ENCODE results near the gene PLCD3. TPM values are rescaled to one million over a fixed set of nuclear protein-coding genes. Genes with fewer than 3 reads are reported as not detected.
"Not testable (repeated sequence)": the region's sequence is repeated elsewhere in the genome, so short reads cannot be mapped to it uniquely, and the experiment has no call there.

PLCD3 gene
- total RNA-seq, 6 donors from 2014 or later = 24.2 to 65.6 (median 50.6) TPM

DNA sequence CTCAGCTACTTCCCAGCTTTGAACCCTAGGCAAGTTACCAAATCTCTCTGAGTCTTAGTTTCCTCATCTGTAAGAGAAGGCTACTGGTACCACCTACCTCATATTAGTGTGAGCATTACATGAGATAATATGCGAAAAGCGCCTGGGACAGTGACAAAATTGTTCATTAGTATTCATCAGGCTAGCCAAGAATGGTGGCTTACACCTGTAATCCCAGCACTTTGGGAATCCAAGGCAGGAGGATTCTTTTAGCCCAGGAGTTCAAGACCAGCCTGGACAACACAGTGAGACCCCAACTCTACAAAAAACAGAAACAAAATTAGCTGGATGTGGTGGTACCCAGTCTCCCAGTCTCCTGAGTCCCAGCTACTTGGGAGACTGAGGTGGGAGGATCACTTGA is 3.3 kb downstream of the PLCD3 start:
- H3K27ac ChIP-seq = peak overlapping the region in 3 of 4 donors; percentile 70 to 88 (median 83)

DNA sequence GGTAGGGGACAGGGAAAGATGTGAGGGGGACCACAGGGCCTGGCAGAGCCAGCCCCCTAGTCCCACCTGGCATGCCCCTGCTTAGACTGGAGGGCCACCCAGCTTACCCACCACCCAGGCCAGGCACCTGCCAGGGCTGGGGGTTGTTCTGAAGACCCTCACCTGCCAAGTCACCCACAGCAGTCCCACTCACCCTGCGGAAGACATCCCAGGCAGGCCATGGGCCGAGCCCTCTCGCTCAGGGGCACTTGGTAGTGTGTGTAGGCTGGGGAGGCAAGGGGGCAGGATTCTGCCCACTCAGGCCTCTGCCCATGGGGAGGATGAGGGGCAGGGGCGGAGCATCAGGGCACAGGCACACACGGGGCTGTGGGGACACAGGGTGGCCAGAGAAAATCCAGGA is 4.0 kb downstream of the PLCD3 start:
- DNase-seq (no peak), ATAC-seq (ENCODE audit: low FRiP score in 2 of 2) (no peak)
- WGBS, 2 donors = 69 to 74% methylated on average over 2 to 4 of the region's 5 CpGs
- no peak overlapping the region for H3K4me3 ChIP-seq
- H3K36me3 ChIP-seq = no peaks in the 10 kb centered on the region
- peak overlapping the region; percentile 70 to 88 (median 78) for H3K27ac ChIP-seq
- TF ChIP-seq EP300 (IDR thresholded peaks at IDR 0.05) (no peak), POLR2AphosphoS5 (IDR thresholded peaks at IDR 0.05) (no peak), POLR2A (IDR thresholded peaks at IDR 0.05) (no peak)
- TF ChIP-seq, protein P1, sequence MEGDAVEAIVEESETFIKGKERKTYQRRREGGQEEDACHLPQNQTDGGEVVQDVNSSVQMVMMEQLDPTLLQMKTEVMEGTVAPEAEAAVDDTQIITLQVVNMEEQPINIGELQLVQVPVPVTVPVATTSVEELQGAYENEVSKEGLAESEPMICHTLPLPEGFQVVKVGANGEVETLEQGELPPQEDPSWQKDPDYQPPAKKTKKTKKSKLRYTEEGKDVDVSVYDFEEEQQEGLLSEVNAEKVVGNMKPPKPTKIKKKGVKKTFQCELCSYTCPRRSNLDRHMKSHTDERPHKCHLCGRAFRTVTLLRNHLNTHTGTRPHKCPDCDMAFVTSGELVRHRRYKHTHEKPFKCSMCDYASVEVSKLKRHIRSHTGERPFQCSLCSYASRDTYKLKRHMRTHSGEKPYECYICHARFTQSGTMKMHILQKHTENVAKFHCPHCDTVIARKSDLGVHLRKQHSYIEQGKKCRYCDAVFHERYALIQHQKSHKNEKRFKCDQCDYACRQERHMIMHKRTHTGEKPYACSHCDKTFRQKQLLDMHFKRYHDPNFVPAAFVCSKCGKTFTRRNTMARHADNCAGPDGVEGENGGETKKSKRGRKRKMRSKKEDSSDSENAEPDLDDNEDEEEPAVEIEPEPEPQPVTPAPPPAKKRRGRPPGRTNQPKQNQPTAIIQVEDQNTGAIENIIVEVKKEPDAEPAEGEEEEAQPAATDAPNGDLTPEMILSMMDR (IDR thresholded peaks at IDR 0.05) = no peak
- no peaks in the 10 kb centered on the region for H3K9me3 ChIP-seq
- peaks cover 53 to 72% (median 61%) of the 10 kb centered on the region in 4 donors for H3K4me1 ChIP-seq
- no peaks in the 10 kb centered on the region for H3K27me3 ChIP-seq

More for the DNA sequence above, 3.3 kb downstream of the PLCD3 start:
- no peaks in the 10 kb centered on the region for H3K27me3 ChIP-seq
- WGBS, 2 donors = 94 to 100% methylated on average over 2 of the region's 2 CpGs
- no peaks in the 10 kb centered on the region for H3K36me3 ChIP-seq
- H3K4me1 ChIP-seq = peaks cover 47 to 66% (median 55%) of the 10 kb centered on the region in 4 donors
- ATAC-seq (ENCODE audit: low FRiP score in 2 of 2) = no peak
- H3K4me3 ChIP-seq = no peak overlapping the region
- TF ChIP-seq POLR2A (IDR thresholded peaks at IDR 0.05) (no peak), EP300 (IDR thresholded peaks at IDR 0.05) (no peak), POLR2AphosphoS5 (IDR thresholded peaks at IDR 0.05) (no peak)
- TF ChIP-seq, protein P1 (IDR thresholded peaks at IDR 0.05) = no peak
- DNase-seq = no peak
- H3K9me3 ChIP-seq = no peaks in the 10 kb centered on the region

DNA sequence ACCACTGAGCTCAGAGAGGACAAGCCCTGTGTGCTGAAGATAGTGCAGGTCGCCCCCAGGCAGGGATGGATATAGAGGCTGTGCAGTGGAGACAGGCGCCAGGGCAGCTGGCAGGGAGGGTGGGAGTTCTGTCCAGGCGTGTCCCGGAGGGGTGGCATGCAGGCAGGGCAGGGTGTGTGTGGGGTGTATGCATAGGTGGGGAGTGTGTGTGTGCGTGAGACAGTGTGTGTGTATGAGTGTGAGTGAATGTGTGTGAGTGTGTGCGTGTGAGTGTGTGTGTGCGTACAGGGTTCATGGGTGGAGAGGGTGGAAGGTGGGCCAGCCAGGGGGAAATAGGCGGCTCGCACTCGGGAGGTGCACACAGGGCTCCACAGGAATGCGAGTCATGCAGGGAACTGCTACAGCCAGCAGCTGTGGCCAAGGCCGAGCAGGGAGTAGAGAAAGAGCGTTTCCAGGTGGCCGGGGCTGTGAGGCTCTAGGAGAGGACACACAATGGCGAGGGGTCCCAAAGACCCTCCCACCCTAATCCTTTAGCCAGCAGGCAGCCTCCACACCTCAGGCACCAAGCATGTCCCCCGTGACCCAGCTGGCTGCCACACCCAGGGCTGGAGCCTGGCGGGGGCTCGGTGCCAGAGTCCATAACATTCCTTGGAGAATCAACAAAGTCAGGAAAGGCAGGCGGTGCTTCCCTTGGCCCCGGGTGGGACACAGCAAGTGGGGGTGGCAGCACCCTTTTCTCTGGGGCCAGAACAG is 4.6 kb downstream of the PLCD3 start:
- Histone ChIP-seq H3K27me3 (no peaks in the 10 kb centered on the region), H3K4me1 (peaks cover 58 to 70% (median 62%) of the 10 kb centered on the region in 4 donors), H3K27ac (peak overlapping the region; percentile 70 to 88 (median 78)), H3K36me3 (no peaks in the 10 kb centered on the region), H3K4me3 (no peak overlapping the region), H3K9me3 (no peaks in the 10 kb centered on the region)
- ATAC-seq (ENCODE audit: low FRiP score in 2 of 2) (peak in 1 of 2 donors; percentile 51), DNase-seq (peak; percentile 60 to 82)
- peak in 1 of 2 donors; percentile 46 for TF ChIP-seq POLR2AphosphoS5 (IDR thresholded peaks at IDR 0.05)
- no peak for TF ChIP-seq POLR2A (IDR thresholded peaks at IDR 0.05)
- 40 to 51% methylated on average over 14 to 20 of the region's 20 CpGs for WGBS, 2 donors

DNA sequence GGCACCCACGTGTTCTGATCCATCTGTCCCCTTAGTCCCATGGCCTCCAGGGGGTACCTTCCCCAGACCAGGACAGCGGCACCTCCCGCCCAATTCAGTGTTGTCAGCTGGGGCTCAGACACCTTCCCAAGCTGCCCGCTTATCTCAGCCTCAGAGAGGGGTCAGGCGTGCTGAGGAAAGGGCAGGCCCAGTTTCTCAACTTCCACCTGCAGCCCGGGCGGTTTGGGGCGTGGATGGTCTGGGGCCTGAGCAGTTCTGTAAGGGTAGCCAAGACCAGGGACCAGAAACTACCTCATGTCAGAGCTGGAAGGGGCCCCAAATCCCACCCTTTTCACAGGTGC is 5.1 kb downstream of the PLCD3 start:
- Histone ChIP-seq H3K36me3 (no peaks in the 10 kb centered on the region), H3K4me1 (peaks cover 58 to 74% (median 65%) of the 10 kb centered on the region in 4 donors), H3K27me3 (no peaks in the 10 kb centered on the region), H3K9me3 (no peaks in the 10 kb centered on the region), H3K27ac (peak overlapping the region; percentile 70 to 88 (median 78)), H3K4me3 (no peak overlapping the region)
- WGBS, 2 donors = 72 to 82% methylated on average over 4 to 8 of the region's 8 CpGs
- DNase-seq (no peak), ATAC-seq (ENCODE audit: low FRiP score in 2 of 2) (no peak)
- TF ChIP-seq EP300 (IDR thresholded peaks at IDR 0.05) (no peak), POLR2AphosphoS5 (IDR thresholded peaks at IDR 0.05) (no peak), POLR2A (IDR thresholded peaks at IDR 0.05) (no peak)
- TF ChIP-seq, protein P1 (IDR thresholded peaks at IDR 0.05) = no peak

DNA sequence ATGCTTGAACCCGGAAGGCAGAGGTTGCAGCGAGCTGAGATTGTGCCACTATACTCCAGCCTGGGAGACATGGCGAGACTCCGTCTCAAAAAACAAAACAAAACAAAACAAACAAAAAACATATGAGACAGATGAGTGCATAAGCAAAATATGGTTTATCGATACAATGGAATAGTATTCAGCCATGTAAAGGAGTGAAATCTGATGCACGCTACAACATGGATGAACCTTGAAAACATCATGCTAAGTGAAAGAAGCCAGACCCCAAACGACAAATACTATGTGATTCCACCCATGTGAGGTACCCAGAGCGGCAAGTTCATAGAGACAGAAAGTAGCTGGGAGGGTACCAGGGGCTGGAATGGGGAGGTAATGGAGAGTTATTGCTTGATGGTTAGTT is 6.8 kb downstream of the PLCD3 start:
- H3K9me3 ChIP-seq = no peaks in the 10 kb centered on the region
- TF ChIP-seq, protein P1 (IDR thresholded peaks at IDR 0.05) = no peak
- TF ChIP-seq EP300 (IDR thresholded peaks at IDR 0.05) (no peak), POLR2A (IDR thresholded peaks at IDR 0.05) (no peak), POLR2AphosphoS5 (IDR thresholded peaks at IDR 0.05) (no peak)
- ATAC-seq (ENCODE audit: low FRiP score in 2 of 2) (no peak), DNase-seq (no peak)
- no peak overlapping the region for H3K4me3 ChIP-seq
- peaks cover 49 to 64% (median 52%) of the 10 kb centered on the region in 4 donors for H3K4me1 ChIP-seq
- WGBS, 2 donors = 98 to 99% methylated on average over 8 of the region's 8 CpGs
- no peak overlapping the region for H3K27ac ChIP-seq
- peaks cover 0 to 7% (median 0%) of the 10 kb centered on the region in 4 donors for H3K36me3 ChIP-seq
- no peaks in the 10 kb centered on the region for H3K27me3 ChIP-seq

DNA sequence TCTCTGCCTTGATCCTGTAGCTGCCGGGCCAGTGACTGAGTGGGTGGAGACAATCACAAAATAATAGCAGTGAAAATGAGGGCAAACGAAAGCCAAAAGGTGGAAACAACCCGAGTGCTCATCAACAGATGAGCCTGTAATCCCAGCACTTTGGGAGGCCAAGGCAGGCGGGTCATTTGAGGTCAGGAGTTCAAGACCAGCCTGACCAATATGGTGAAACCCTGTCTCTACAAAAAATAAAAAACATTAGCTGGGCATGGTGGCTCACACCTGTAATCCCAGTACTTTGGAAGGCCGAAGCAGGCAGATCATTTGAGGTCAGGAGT is 7.6 kb downstream of the PLCD3 start:
- peak overlapping the region; percentile 40 to 74 (median 62) for H3K27ac ChIP-seq
- H3K4me3 ChIP-seq; ATAC-seq (ENCODE audit: low FRiP score in 2 of 2); H3K9me3 ChIP-seq; H3K27me3 ChIP-seq; DNase-seq: not testable (repeated sequence)
- peaks cover 0 to 14% (median 3%) of the 10 kb centered on the region in 4 donors for H3K36me3 ChIP-seq
- 71 to 79% methylated on average over 5 of the region's 5 CpGs for WGBS, 2 donors
- peaks cover 47 to 59% (median 51%) of the 10 kb centered on the region in 4 donors for H3K4me1 ChIP-seq

All from upper lobe of left lung (tissue), 6 donors.